B cell (primary cell): Measurements from ENCODE around the gene ZCCHC3.
A peak's percentile ranks its signal among the peaks of the same experiment; 100 is the strongest.

Experiments used
- EZH2 ChIP-seq: IDR thresholded peaks from 2 replicates; pipeline ENCODE4 v1.6.1; 2012; ENCODE audit warnings: borderline replicate concordance, low read depth, mild to moderate bottlenecking, moderate library complexity, low read length; ENCODE audit not compliant: insufficient read depth, poor library complexity, severe bottlenecking
- TF ChIP-seq, protein P1 (sequence below): fragments of 200-600 bp; IDR thresholded peaks from one replicate; pipeline ENCODE4 v1.8.0; 2022; ENCODE audit warnings: antibody characterized with exemption, mild to moderate bottlenecking

DNA sequence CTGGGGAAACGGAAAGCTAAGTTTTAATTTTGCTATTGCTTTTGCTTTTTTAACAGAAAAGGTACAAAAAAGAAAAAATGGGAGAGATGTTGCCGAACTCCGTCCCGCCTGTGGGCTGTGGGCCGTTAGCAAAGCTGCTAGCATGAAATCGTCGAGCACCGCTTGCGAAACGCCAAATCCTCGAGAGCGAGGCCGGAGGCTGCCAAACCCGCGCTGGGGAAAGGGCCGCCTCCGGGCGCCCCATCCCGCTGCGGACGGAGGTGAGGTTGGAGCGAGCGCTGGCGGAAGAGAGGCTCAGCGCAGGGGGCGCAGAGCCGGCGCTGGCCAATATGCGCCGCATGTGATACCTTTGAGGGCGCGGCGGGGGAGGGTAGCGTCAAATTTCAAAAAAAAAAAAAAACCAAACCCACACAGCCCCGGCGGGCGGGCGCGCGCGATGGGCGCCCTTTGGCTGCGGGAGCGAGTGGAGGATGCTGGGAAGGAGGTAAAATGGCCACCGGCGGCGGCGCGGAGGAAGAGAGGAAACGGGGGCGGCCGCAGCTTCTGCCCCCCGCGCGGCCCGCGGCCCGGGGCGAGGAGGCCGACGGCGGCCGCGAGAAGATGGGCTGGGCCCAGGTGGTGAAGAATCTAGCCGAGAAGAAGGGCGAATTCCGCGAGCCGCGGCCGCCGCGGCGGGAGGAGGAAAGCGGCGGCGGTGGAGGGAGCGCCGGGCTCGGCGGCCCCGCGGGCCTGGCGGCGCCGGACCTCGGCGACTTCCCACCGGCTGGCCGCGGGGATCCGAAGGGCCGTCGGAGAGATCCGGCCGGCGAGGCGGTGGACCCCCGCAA is at the start of gene ZCCHC3:
- TF ChIP-seq, protein P1, sequence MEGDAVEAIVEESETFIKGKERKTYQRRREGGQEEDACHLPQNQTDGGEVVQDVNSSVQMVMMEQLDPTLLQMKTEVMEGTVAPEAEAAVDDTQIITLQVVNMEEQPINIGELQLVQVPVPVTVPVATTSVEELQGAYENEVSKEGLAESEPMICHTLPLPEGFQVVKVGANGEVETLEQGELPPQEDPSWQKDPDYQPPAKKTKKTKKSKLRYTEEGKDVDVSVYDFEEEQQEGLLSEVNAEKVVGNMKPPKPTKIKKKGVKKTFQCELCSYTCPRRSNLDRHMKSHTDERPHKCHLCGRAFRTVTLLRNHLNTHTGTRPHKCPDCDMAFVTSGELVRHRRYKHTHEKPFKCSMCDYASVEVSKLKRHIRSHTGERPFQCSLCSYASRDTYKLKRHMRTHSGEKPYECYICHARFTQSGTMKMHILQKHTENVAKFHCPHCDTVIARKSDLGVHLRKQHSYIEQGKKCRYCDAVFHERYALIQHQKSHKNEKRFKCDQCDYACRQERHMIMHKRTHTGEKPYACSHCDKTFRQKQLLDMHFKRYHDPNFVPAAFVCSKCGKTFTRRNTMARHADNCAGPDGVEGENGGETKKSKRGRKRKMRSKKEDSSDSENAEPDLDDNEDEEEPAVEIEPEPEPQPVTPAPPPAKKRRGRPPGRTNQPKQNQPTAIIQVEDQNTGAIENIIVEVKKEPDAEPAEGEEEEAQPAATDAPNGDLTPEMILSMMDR, result peak; percentile 19
- no peak for TF ChIP-seq EZH2
